ENCODE measurements around the gene EML1. TPM values are rescaled to one million over a fixed set of nuclear protein-coding genes. Genes with fewer than 3 reads are reported as not detected.

Gene EML1
- total RNA-seq, 2 donors from 2014 or later: 28.3 to 30.2 TPM

- Histone ChIP-seq H3K4me3 (no peak overlapping the region), H3K36me3 (peaks cover 6% of the 10 kb centered on the region), H3K9me3 (no peaks in the 10 kb centered on the region), H3K27ac (no peak overlapping the region), H3K4me1 (no peaks in the 10 kb centered on the region), H3K27me3 (no peaks in the 10 kb centered on the region)
- DNase-seq (ENCODE audit: low spot score): no peak
- TF ChIP-seq CTCF (IDR thresholded peaks at IDR 0.05): no peak
These were observed 68.9 kb downstream of the EML1 start for GRCh38 chr14:99862136-99862535.

- Histone ChIP-seq H3K9me3 (no peaks in the 10 kb centered on the region), H3K27me3 (no peaks in the 10 kb centered on the region), H3K4me1 (no peaks in the 10 kb centered on the region), H3K4me3 (no peak overlapping the region), H3K36me3 (peaks cover 6% of the 10 kb centered on the region), H3K27ac (no peak overlapping the region)
- no peak for DNase-seq (ENCODE audit: low spot score)
- TF ChIP-seq CTCF (IDR thresholded peaks at IDR 0.05): no peak
These were observed 69.8 kb downstream of the EML1 start for GRCh38 chr14:99863059-99863458.

DNA sequence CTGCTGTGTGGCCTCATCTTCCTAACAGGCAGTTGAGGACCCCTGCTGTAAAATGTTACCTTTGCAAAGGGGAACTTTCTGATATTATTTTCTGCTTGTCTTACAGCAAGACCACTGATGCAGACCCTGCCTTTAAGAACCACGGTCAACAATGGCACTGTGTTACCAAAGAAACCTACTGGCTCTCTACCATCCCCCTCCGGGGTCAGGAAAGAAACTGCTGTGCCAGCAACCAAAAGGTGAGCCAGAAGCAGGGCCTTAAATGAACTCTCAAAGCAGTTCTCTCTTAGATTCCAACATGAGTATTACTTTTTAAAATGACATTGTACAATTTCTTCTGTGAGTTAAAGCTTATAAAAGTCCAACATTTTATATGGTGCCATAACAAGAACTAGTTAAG is 72.2 kb downstream of the EML1 start:
- DNase-seq (ENCODE audit: low spot score): no peak
- Histone ChIP-seq H3K4me1 (no peaks in the 10 kb centered on the region), H3K9me3 (no peaks in the 10 kb centered on the region), H3K36me3 (peaks cover 6% of the 10 kb centered on the region), H3K27ac (no peak overlapping the region), H3K4me3 (no peak overlapping the region), H3K27me3 (no peaks in the 10 kb centered on the region)
- TF ChIP-seq CTCF (IDR thresholded peaks at IDR 0.05): no peak

DNA sequence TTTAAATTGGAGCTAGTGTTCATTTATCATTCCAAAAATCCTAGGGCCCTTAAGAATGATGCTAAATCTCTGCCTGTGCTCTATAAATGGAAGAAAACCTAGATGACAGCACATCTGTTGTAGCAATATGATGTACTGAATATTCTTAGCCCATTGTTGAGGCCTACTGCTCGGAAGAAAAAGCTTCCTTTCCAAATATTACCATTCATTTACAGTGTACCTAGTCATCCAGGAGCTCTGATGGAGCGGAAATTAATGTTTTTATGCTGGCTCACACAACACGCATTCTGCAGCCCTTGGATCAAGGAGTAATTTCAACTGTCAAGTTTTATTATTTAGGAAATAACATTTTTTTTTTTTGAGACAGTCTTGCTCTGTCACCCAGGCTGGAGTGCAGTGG is 77.4 kb downstream of the EML1 start:
- no peak for DNase-seq (ENCODE audit: low spot score)
- Histone ChIP-seq H3K36me3 (peaks cover 6% of the 10 kb centered on the region), H3K9me3 (no peaks in the 10 kb centered on the region), H3K27me3 (no peaks in the 10 kb centered on the region), H3K4me1 (no peaks in the 10 kb centered on the region), H3K4me3 (no peak overlapping the region), H3K27ac (no peak overlapping the region)
- no peak for TF ChIP-seq CTCF (IDR thresholded peaks at IDR 0.05)

DNA sequence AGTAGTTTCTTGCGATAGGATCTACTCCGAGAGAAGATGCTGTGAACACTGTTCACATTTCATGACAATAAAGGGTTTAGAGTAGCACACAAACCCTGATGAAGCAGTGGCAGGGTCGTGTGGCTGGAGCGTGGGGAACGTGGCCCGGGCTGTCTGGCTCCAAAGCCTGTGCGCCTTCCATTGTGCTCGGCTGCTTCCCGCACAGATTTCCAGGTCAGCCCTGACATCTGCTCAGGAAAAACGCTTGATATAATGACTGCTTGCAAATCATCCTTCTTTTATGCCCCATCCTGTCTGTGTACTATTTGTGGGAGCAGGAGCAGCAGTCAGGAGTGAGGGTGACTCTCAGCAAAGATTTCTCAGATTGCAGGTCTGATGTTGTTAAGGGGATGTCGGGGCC is 78.6 kb downstream of the EML1 start:
- Histone ChIP-seq H3K9me3 (no peaks in the 10 kb centered on the region), H3K36me3 (no peaks in the 10 kb centered on the region), H3K27me3 (no peaks in the 10 kb centered on the region), H3K4me3 (no peak overlapping the region), H3K27ac (no peak overlapping the region), H3K4me1 (no peaks in the 10 kb centered on the region)
- no peak for DNase-seq (ENCODE audit: low spot score)
- TF ChIP-seq CTCF (IDR thresholded peaks at IDR 0.05): no peak

DNA sequence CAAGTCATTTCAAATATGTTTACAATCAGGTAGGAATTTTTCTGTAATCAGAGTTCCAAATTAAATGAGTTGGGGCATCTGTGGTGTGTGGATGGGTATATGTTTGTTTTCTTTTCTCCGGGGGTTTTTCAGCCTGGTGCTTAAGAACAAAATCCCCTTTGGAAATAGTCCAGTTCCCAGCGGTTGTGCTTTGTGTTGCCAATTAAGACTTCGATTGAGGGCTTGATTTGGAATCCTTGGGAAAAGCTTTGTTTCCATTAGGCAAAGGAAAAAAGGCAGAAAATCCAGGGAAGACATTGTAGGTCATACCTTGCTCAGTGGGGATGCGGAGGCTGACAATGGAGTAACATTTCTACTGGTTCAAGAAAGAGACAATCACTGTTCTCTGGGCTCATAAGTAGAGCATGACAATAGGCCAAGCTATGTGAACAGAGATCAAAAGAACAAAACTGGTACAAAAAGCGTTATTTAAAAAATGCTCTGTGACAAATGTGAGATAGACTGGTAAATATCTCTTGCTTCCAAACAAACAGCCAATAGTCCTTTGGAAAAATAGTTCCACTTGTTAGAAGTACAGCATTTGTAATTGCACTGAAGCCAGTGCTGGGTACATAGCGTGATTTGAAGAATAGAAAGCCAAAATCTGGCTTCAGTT is 79.7 kb downstream of the EML1 start:
- TF ChIP-seq CTCF (IDR thresholded peaks at IDR 0.05): no peak
- Histone ChIP-seq H3K4me1 (no peaks in the 10 kb centered on the region), H3K4me3 (no peak overlapping the region), H3K36me3 (no peaks in the 10 kb centered on the region), H3K27me3 (no peaks in the 10 kb centered on the region), H3K27ac (no peak overlapping the region), H3K9me3 (no peaks in the 10 kb centered on the region)
- DNase-seq (ENCODE audit: low spot score): no peak
